GM15510 (cell line): ENCODE data around the gene SS18L1.

Experiments used
- POLR2A ChIP-seq: IDR thresholded peaks from 3 replicates; pipeline ENCODE4 v1.6.1; 2011; ENCODE audit warnings: borderline replicate concordance; ENCODE audit not compliant: insufficient read length; ENCODE audit errors: extremely low read depth

SS18L1 gene

GRCh38 chr20:62224113-62224855 lies 80.7 kb downstream of the SS18L1 start:
- TF ChIP-seq POLR2A = no peak

DNA sequence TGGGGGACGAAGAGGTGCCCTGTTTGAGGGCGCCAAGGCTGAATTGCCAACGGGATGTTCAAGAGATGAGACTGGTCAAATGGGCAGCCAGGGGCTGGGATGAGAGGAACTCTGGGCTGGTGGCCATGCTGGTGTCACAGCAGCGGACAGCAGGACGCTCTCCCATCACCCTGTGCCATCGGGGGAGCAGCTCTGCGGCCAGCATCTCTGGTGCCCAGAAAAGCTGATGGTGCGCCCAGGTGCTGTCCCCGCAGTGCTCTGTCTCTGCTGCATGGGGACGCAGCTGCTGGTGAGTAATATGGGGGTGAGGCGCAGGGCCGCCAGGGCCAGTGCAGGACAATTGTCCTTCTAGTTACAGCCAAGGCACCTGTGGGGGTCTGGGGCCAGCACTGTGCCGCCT lies 81.5 kb downstream of the SS18L1 start:
- no peak for TF ChIP-seq POLR2A

GRCh38 chr20:62225820-62226635 lies 82.5 kb downstream of the SS18L1 start:
- no peak for TF ChIP-seq POLR2A

GRCh38 chr20:62226707-62227590 lies 83.4 kb downstream of the SS18L1 start:
- TF ChIP-seq POLR2A = no peak

DNA sequence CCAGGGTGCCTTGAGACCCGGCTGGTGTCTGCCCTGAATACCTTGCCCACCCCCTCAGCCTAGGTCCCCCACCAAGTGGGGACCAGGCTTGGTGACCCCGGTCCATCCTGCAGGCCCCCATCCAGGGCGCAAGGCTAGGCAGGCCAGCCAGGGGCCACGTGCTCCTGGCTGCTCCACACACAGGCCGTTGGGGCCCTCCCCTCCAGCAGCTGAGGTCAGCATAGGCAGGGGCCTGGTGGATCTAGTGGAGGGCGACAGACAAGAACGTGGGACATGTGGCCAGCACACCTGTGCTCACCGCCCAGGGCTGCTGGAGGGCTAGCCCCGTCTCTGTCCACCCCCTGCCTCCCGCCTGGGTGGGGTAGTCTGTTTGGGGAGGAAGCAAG lies 84.0 kb downstream of the SS18L1 start:
- no peak for TF ChIP-seq POLR2A

- no peak for TF ChIP-seq POLR2A
These were observed 84.7 kb downstream of the SS18L1 start for GRCh38 chr20:62227977-62228958.

GRCh38 chr20:62228982-62229545 lies 85.5 kb downstream of the SS18L1 start:
- TF ChIP-seq POLR2A = no peak

- TF ChIP-seq POLR2A = no peak
These were observed 86.1 kb downstream of the SS18L1 start for GRCh38 chr20:62229667-62230066.

GRCh38 chr20:62230276-62230675 lies 86.7 kb downstream of the SS18L1 start:
- no peak for TF ChIP-seq POLR2A

GRCh38 chr20:62230696-62231095 lies 87.1 kb downstream of the SS18L1 start:
- no peak for TF ChIP-seq POLR2A

DNA sequence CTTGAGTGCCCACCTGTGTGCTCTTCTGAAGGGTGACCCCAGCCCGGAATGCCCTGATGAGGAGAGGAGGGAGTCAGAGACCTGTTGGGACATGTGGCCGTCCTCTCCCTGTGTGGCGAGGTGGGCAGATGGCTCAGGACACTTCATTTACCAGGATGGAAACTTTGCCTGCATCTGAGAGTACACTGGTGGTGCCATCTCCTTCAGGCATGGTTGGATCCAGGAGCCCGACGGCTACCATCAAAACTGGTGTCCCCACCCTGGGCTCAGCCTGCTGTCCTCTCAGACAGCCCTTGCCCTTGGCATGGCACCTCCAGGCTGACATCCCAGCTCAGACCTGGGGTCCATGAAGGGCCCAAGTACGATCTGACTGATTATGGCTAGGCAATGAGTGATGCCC lies 87.7 kb downstream of the SS18L1 start:
- no peak for TF ChIP-seq POLR2A
